HG02943 (cell line): ENCODE measurements around the gene CST1.
"Not testable (repeated sequence)": the region's sequence is repeated elsewhere in the genome, so short reads cannot be mapped to it uniquely, and the experiment has no call there.

Source experiments
- ATAC-seq: cut with Tn5 transposase; IDR thresholded peaks from one replicate; pipeline ENCODE4 v1.9.1; 2021; ENCODE audit warnings: mild to moderate bottlenecking, low read depth, moderate library complexity; ENCODE audit not compliant: unreplicated experiment

Gene CST1

GRCh38 chr20:23756792-23757191 lies 6.1 kb upstream of the CST1 start:
- not testable (repeated sequence) for ATAC-seq

DNA sequence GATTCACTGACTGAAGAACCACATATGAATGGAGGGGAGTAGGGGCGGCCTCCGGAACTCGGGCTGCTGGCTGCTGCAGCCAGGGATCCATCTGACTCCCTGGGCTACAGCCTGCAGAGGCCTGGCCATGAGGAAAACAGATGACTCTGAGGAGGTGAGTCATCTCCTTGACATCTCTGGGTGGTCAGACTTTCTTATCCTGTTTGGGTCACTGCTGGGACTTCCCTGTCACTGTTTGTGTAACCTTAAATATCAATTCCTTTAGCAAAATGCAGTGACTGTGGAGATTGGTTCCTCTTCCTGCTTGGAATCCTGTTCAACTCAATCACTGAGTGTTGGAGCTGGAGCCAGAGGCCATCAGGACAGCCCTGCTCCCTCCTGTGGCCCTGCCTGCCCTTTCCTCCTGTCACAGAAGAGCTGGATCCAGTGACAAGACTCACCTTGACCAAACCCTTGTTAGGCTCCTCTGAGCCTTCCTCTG lies 4.4 kb upstream of the CST1 start:
- ATAC-seq: not testable (repeated sequence)

DNA sequence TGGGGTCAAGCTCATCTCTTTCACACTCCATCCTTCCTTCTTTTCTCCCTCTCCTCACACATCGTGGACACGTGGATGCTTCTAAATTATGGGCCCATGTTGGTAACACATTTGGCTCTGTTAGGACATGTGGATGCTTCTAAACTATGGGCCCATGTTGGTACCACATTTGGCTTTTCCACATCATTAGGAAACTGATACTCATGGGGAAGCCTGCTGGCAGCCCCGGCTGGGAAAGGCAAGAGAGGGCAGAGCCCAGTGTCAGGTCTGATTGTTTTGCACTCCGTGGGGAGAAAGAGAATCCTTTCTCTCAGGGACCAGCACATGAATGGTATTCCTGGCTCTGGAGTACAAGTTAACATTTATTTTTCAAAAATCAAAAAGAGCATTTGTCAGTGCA lies 4.0 kb upstream of the CST1 start:
- no peak for ATAC-seq

- ATAC-seq: no peak
These were observed 2.9 kb upstream of the CST1 start for GRCh38 chr20:23753589-23753988.

- no peak for ATAC-seq
These were observed 2.4 kb upstream of the CST1 start for GRCh38 chr20:23753194-23753548.

GRCh38 chr20:23752481-23753193 lies 1.9 kb upstream of the CST1 start:
- no peak for ATAC-seq

GRCh38 chr20:23752019-23752418 lies 1.3 kb upstream of the CST1 start:
- no peak for ATAC-seq

- no peak for ATAC-seq
These were observed 989 bp downstream of the CST1 start for GRCh38 chr20:23749746-23750145.

DNA sequence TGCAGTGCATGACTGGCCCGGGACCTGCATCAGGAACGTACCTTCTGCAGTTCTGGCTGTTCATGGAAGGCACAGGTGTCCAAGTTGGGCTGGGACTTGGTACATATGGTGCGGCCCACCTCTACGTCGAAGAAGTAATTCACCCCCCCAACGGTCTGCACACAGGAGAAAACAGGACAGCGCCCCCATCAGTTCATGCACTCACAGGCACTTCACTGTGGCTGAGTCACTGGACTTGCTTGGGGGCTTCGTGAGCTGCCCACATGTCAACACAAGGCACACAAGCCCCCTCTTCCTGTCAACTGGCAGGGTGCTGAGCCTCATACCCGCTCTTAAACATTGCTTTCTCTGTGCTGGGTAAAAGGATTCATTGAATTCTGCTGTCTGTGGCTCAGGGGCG lies 1.8 kb downstream of the CST1 start:
- not testable (repeated sequence) for ATAC-seq

GRCh38 chr20:23747551-23747950 lies 3.2 kb downstream of the CST1 start:
- not testable (repeated sequence) for ATAC-seq

DNA sequence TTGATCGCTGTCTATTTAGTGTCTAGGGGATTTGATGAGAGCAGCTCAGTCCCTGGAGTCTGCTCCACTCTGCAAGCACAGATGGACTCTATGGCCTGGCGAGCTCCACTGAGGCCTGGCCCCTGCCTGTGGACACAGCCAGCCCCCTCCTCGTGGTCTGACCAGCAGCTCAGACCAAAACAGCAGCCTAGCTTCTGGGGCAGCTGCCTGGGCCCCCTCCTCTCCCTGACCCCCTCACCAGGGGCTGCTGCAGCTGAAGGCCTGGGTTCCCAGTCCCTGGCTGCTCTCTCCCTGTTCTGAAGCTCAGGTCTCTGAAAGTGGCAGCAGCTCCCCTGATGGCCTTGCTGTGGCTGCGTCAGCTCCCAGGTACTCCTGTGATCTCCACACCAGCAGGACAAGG lies 3.6 kb downstream of the CST1 start:
- ATAC-seq: not testable (repeated sequence)

DNA sequence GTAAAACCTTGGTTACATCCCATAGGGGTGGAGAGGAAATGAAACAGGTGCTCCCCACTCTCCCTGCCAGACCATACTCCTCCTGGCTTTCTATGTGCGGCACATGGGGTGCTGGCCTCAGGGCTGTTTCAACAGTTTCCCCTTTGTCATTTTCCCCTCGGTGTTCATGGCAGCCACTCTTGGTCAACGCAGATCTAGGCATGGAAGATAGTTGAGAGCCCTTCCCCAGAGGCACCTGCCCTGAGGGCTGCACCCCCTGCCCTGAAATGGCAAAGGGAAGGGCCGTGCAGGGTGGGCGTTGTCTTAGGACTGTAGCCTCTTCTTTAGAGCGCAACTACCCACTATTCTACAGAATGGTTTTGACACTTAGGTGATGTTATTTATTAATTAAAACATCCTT lies 4.4 kb downstream of the CST1 start:
- ATAC-seq: no peak

DNA sequence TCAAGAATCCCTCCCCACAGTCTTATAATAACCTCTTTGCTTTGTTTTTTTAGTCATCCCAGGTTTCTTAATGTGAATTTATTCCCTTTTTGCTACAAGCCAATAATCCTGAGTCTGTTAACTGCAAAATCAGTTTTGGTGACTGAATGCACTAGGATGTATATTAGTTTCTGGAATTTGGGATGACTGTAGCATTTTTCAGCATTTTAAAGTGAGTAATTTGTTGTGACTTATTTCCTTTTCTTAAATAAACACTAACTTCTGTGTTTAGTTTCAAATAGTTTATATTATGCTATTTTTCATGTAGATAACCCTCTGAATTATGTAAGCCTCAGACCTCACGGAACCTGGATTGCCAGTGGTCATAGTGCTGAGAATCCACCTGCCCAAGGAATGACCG lies 5.5 kb downstream of the CST1 start:
- no peak for ATAC-seq

DNA sequence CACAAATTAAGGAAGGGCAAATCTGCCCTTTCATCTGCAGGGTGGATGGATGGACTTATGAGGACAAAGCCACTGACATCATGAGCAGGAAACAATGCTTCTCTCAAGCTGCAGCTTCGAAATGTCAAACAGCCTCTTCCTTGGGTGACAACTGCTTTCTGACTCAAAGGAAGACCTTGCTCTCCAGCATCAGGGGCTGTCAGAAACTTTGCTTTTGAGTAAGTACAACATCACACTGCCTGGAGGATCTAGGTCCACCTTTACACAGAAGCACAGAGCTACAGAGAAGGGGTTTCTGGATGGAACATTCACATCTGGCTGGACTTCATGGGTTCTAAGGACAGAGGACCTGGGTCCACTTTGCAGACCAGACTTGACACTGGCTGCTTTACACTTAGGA lies 5.9 kb downstream of the CST1 start:
- ATAC-seq: no peak

GRCh38 chr20:23735391-23735790 lies 15.3 kb downstream of the CST1 start:
- ATAC-seq: not testable (repeated sequence)

GRCh38 chr20:23734949-23735348 lies 15.8 kb downstream of the CST1 start:
- ATAC-seq: not testable (repeated sequence)

- not testable (repeated sequence) for ATAC-seq
These were observed 16.3 kb downstream of the CST1 start for GRCh38 chr20:23734440-23734839.

DNA sequence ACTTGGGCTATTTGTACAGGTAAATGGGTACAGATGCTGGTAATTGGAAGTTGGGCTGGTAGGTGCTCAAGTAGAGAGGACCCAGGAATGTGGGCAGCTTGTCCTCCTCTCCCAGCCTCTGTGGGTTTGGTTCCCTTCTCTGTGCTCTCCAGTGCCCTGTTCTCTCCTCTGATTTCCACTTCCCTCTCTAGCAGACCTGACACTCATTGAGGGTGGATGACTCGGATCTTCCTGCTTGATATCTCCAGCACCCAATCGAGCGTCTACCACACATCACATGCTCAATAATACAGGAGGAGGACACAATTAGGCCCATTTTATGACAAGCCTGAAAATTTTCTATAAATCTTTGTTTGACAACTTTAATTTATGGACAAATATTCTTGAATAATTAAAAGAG lies 23.7 kb downstream of the CST1 start:
- ATAC-seq: no peak

GRCh38 chr20:23725102-23725501 lies 25.6 kb downstream of the CST1 start:
- no peak for ATAC-seq

DNA sequence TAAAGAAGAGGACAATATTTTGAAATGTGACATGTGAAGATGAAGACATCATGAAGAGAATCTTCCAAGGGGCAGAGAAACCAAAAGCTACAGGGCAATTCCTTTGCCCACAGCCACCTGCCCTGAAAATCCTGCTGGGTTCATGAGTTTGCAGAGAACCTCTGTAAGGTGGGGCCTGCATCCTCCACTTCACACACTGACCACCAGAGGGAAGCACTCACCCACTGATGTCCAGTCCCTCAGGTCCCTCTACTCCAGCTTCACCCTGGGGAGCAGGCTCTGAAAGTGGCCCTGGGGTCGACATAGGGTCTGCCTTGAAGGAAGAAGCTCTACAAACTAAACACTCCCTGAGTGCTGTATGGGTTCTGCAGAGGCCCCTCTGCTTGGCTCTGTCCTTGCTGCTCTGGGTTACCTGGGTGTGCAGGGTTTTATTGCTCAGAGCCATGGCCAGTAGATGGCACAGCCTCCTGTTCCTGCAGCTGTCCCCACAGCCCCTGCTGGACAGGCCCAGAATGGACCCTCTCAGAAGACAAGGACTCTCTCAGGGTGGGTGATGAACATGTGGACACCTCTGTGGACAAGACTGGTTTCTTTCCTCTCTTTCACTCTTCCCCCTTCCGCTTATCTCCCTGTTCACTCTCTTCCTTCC lies 27.0 kb downstream of the CST1 start:
- not testable (repeated sequence) for ATAC-seq

- not testable (repeated sequence) for ATAC-seq
These were observed 27.9 kb downstream of the CST1 start for GRCh38 chr20:23722851-23723250.

- ATAC-seq: no peak
These were observed 28.8 kb downstream of the CST1 start for GRCh38 chr20:23721962-23722361.
